GM12878 (cell line): ENCODE data around the gene ZNF75A. TPM values are rescaled to one million over a fixed set of nuclear protein-coding genes. Genes with fewer than 3 reads are reported as not detected.

Experiments
- CREB1 ChIP-seq: IDR thresholded peaks from 2 replicates; pipeline ENCODE4 v1.6.1; 2012; ENCODE audit warnings: low read depth, mild to moderate bottlenecking, inconsistent platforms
- CREM ChIP-seq: IDR thresholded peaks from 2 replicates; pipeline ENCODE4 v1.6.1; 2014; ENCODE audit warnings: antibody characterized with exemption, low read depth
- EP300 ChIP-seq, 2 experiments: fragments of 150-350 bp in 1 of 2; IDR thresholded peaks; 2 replicates each; pipeline ENCODE4 v1.6.1; 2011 to 2012; ENCODE audit warnings: low read depth in 2 of 2, low read length in 2 of 2, borderline replicate concordance in 1 of 2, improper control_type of control experiment in 1 of 2, inconsistent platforms in 1 of 2; ENCODE audit not compliant: control insufficient read depth in 1 of 2
- ETV6 ChIP-seq, 2 experiments: fragments of 450-650 bp in 1 of 2; IDR thresholded peaks in 1 of 2; conservative IDR thresholded peaks in 1 of 2; 2 replicates each; pipeline ENCODE4 v1.6.1; 2014; ENCODE audit warnings: antibody characterized with exemption in 1 of 2, borderline replicate concordance in 1 of 2, low read depth in 1 of 2, mild to moderate bottlenecking in 1 of 2, moderate library complexity in 1 of 2
- LARP7 ChIP-seq: fragments of 450-650 bp; IDR thresholded peaks from 2 replicates; pipeline ENCODE4 v1.6.1; 2017; ENCODE audit warnings: mild to moderate bottlenecking
- NKRF ChIP-seq: fragments of 450-650 bp; conservative IDR thresholded peaks from 2 replicates; pipeline ENCODE4 v1.6.1; 2017; ENCODE audit warnings: mild to moderate bottlenecking, moderate library complexity
- NR2F1 ChIP-seq: fragments of 450-650 bp; conservative IDR thresholded peaks from 2 replicates; pipeline ENCODE4 v1.6.1; 2017; ENCODE audit warnings: mild to moderate bottlenecking
- RAD21 ChIP-seq: IDR thresholded peaks from 2 replicates; pipeline ENCODE4 v1.6.1; 2011; ENCODE audit warnings: mild to moderate bottlenecking, low read depth, low read length, moderate library complexity; ENCODE audit not compliant: insufficient read depth
- SPI1 ChIP-seq: IDR thresholded peaks from 2 replicates; pipeline ENCODE4 v1.6.1; 2011; ENCODE audit warnings: low read depth, mild to moderate bottlenecking, low read length, moderate library complexity, borderline replicate concordance; ENCODE audit not compliant: insufficient read depth
- USF2 ChIP-seq: IDR thresholded peaks from 2 replicates; pipeline ENCODE4 v1.6.1; 2011; ENCODE audit warnings: low read depth, low read length, improper control_type of control experiment, borderline replicate concordance
- ZBED1 ChIP-seq: IDR thresholded peaks from 2 replicates; pipeline ENCODE4 v1.6.1; 2016; ENCODE audit warnings: borderline replicate concordance
- polyA plus RNA-seq, 11 experiments: library from polyadenylated mRNA; depleted of rRNA in 4 of 11; unstranded in 6 of 11; stranded (reverse) in 5 of 11; fragments of >200 nt; fragmentation: Nextera tagmentation in 4 of 11; fragmentation: Illumina TruSeq in 1 of 11; extraction: Ambion mirVana in 4 of 11; extraction: Trizol in 1 of 11; gene quantifications; 1 replicate in 1 of 11; 2 replicates in 10 of 11; pipeline versions ENCODE4 v1.2.1 to v1.2.3, GENCODE V29; 2011 to 2016; ENCODE audit warnings: inconsistent platforms in 2 of 11, missing spikeins in 2 of 11, low read depth in 1 of 11
- total RNA-seq, 4 experiments: library from RNA; depleted of rRNA in 3 of 4; stranded (reverse); fragments of >200 nt in 3 of 4; fragmentation: Illumina TruSeq in 1 of 4; extraction: Trizol in 1 of 4; gene quantifications; 2 replicates each; pipeline versions ENCODE4 v1.2.1 to v1.2.3, GENCODE V29; 2013 to 2021

Gene ZNF75A
- total and polyA plus RNA-seq, 10 of the 15 experiments (the other 5 are each of a cell fraction or from before 2014, with no cell fraction given) = 7.4 to 21.2 (median 16.1) TPM

- peak; percentile 91 for TF ChIP-seq SPI1
- peak; percentile 92 for TF ChIP-seq NKRF
- peak; percentile 95 for TF ChIP-seq NR2F1
- peak; percentile 75; the same call in 1 of the 2 replicates for TF ChIP-seq CREB1
- 0 out of 4 replicates have a peak, but pooled peaks of 1 of the 2 experiments have one; percentile 27 for TF ChIP-seq ETV6 (conservative IDR thresholded peaks at IDR 0.05 in 1 of 2, IDR thresholded peaks at IDR 0.05 in 1 of 2; ENCODE audit: borderline replicate concordance in 1 of 2, low read depth in 1 of 2)
- peak; percentile 45; the same call in 1 of the 2 replicates for TF ChIP-seq RAD21
- TF ChIP-seq CREM = peak; percentile 61; the same call in 1 of the 2 replicates
- TF ChIP-seq LARP7 = peak; percentile 35; the same call in 1 of the 2 replicates
- TF ChIP-seq EP300 (IDR thresholded peaks at IDR 0.05; ENCODE audit: borderline replicate concordance in 1 of 2, control insufficient read depth in 1 of 2, low read depth in 2 of 2, low read length in 2 of 2) = 0 out of 4 replicates have a peak, but pooled peaks of 1 of the 2 experiments have one; percentile 18
- no peak for TF ChIP-seq ZBED1
- no peak; the same call in none of the 2 replicates for TF ChIP-seq USF2
These were observed 40.9 kb upstream of the ZNF75A start (continued) for GRCh38 chr16:3264137-3265036.
